Right lobe of liver (tissue), 6 donors: ENCODE data around the gene HDAC4. TPM values are rescaled to one million over a fixed set of nuclear protein-coding genes. Genes with fewer than 3 reads are reported as not detected.

Experiments used
- ATAC-seq, 4 donors: fragments of 200-7000 bp; cut with Tn5 transposase; one replicate each; pipeline ENCODE4 v1.9.1; 2020; ENCODE audit warnings: mild to moderate bottlenecking in 4 of 4, moderate library complexity in 4 of 4
- DNase-seq, 3 donors: peaks; one replicate each; pipeline ENCODE4 v3.0.0-alpha.2; 2020
- H3K27ac ChIP-seq, 3 donors: fragments of 200-600 bp; one replicate each; pipeline ENCODE4 v1.8.0; 2022
- H3K27me3 ChIP-seq, 2 donors: fragments of 200-600 bp; one replicate each; pipeline ENCODE4 v1.8.0; 2022
- H3K36me3 ChIP-seq, 4 donors: fragments of 200-600 bp; sonication (generic) in 1 of 4; one replicate each; pipeline versions ENCODE4 v1.5.1 to v1.8.0; 2017 to 2022; ENCODE audit warnings: control low read depth in 1 of 4
- H3K4me1 ChIP-seq, 4 donors: fragments of 200-600 bp; sonication (generic) in 1 of 4; one replicate each; pipeline versions ENCODE4 v1.5.1 to v1.8.0; 2017 to 2022; ENCODE audit warnings: control low read depth in 1 of 4
- H3K4me3 ChIP-seq, 3 donors: fragments of 200-600 bp; one replicate each; pipeline ENCODE4 v1.8.0; 2022
- H3K9me3 ChIP-seq, 4 donors: fragments of 200-600 bp; sonication (generic) in 1 of 4; one replicate each; pipeline versions ENCODE4 v1.5.1 to v1.8.0; 2017 to 2022; ENCODE audit warnings: control low read depth in 1 of 4
- CTCF ChIP-seq, 4 donors: fragments of 200-600 bp in 3 of 4; fragments of 450-650 bp in 1 of 4; IDR thresholded peaks; one replicate each; pipeline versions ENCODE4 v1.5.1 to v1.8.0; 2016 to 2022; ENCODE audit warnings: antibody characterized with exemption in 4 of 4, mild to moderate bottlenecking in 2 of 4
- POLR2A ChIP-seq: fragments of 450-650 bp; IDR thresholded peaks from one replicate; pipeline ENCODE4 v1.6.1; 2017; ENCODE audit warnings: antibody characterized with exemption, mild to moderate bottlenecking
- WGBS: methylation state at CpG from one replicate; pipeline ENCODE4 v1.1.6; 2018; ENCODE audit warnings: low coverage, low lambda C conversion rate; ENCODE audit not compliant: insufficient coverage; ENCODE audit errors: missing lambda C conversion rate; 5-methylcytosine and 5-hydroxymethylcytosine counted together
- intact Hi-C, 2 donors: fragments of 100-400 bp; cut with DNase I; formaldehyde crosslinking; loops; one replicate each; pipeline versions ENCODE4 v1.11.2 to v1.14.1; 2022
- total RNA-seq, 6 experiments: library from RNA; depleted of rRNA in 2 of 6; stranded (reverse); fragments of >200 nt in 2 of 6; fragmentation: NEBNext Ultra II Directional in 3 of 6; extraction: Animal tissue kit (Norgen Biotek cat#: 25700) in 3 of 6; gene quantifications; one replicate each; pipeline versions ENCODE4 v1.1.0 to v1.2.4, GENCODE V29; 2016 to 2023
- donor health status: DM: no; HTN: yes; CAD: no.
- donor health status: DM: no; HTN: no; CAD: no.
- donor health status: DM: no; HTN: no; CAD: no.
- donor health status: DM: no; HTN: yes; CAD: no.
- donor health status: DM: no; HTN: yes; CAD: no.

The HDAC4 gene
- total RNA-seq, 6 experiments from 2014 or later = 8.9 to 22.4 (median 14.7) TPM

- no peaks in the 10 kb centered on the region for H3K27me3 ChIP-seq
- WGBS = 93% methylated on average over 7 of the region's 7 CpGs
- ATAC-seq (no peak), DNase-seq (no peak)
- intact Hi-C loops = no loop called here
- no peak overlapping the region for H3K27ac ChIP-seq
- no peaks in the 10 kb centered on the region for H3K9me3 ChIP-seq
- H3K4me3 ChIP-seq = no peak overlapping the region
- TF ChIP-seq POLR2A (no peak), CTCF (IDR thresholded peaks at IDR 0.05) (no peak)
- H3K36me3 ChIP-seq = no peaks in the 10 kb centered on the region
- no peaks in the 10 kb centered on the region for H3K4me1 ChIP-seq
Measured at GRCh38 chr2:239201884-239202283, 198.9 kb downstream of the HDAC4 start.

DNA sequence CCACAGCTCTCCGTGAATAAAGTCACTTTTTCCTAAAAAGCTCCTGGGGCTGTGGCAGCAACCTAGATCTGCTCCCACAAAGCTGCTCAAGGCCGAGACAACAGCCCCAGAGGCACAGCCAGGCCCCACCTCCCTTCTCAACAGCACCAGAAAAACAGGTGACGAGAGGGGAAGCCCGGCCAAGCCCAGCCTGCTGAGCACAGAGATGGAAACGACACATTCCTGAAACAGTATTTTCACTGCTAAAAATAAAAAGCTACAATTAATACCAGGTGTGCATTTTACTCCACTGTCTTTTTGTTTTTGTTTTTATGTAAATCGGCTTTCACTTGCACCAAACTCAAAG lies 199.3 kb downstream of the HDAC4 start:
- no peak for TF ChIP-seq CTCF (IDR thresholded peaks at IDR 0.05)
- DNase-seq (no peak), ATAC-seq (no peak)
- no peak overlapping the region for H3K4me3 ChIP-seq
- intact Hi-C loops = no loop called here
- no peaks in the 10 kb centered on the region for H3K9me3 ChIP-seq
- H3K36me3 ChIP-seq = no peaks in the 10 kb centered on the region
- no peaks in the 10 kb centered on the region for H3K27me3 ChIP-seq
- 84% methylated on average over 3 of the region's 6 CpGs for WGBS
- no peak overlapping the region for H3K27ac ChIP-seq
- no peaks in the 10 kb centered on the region for H3K4me1 ChIP-seq

GRCh38 chr2:239200646-239201530 lies 199.9 kb downstream of the HDAC4 start:
- Histone ChIP-seq H3K27ac (no peak overlapping the region), H3K9me3 (no peaks in the 10 kb centered on the region), H3K27me3 (no peaks in the 10 kb centered on the region), H3K36me3 (no peaks in the 10 kb centered on the region), H3K4me3 (no peak overlapping the region), H3K4me1 (no peaks in the 10 kb centered on the region)
- TF ChIP-seq CTCF (IDR thresholded peaks at IDR 0.05) (no peak), POLR2A (no peak)
- no peak for ATAC-seq
- peak in 1 of 3 donors; percentile 36 for DNase-seq
- intact Hi-C loops = no loop called here
- 94% methylated on average over 12 of the region's 20 CpGs for WGBS

DNA sequence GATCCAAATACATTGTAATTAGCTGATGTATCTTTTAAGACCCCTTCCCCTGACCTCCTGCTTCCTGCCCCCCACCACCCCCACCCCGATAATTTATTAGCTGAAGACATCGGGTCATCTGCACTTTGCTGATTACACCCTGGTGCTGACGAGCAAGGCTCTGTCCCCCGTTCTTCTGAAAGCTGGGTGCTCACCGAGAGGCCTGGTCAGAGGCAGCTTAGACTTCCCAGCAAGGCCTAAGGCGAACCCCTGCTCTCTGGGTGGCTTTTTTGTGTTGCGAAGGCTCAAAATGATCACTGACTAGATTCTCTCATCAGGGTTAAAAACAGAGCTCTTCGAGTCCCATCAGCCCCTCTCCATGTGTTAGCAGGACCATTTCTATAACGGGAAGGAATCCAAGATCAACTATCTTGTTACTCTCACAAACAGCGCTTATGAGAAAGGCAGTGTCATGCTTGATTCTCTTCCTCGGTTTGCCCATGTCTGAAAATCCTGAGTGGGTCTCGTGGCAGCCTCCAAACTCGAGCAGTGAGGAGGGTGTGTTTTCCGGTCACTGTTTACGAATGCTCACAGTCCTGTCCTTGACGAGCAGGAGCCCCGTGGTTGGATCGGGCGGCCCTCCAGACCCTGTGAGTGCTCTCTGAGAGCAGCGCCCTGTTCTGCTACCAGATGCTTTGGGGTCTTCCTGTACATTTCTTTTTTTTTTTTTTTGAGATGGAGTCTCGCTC lies 201.6 kb downstream of the HDAC4 start:
- WGBS = 84% methylated on average over 14 of the region's 21 CpGs
- ATAC-seq = peak in 3 of 4 donors; percentile 17 to 38 (median 35)
- Histone ChIP-seq H3K9me3 (no peaks in the 10 kb centered on the region), H3K4me3 (no peak overlapping the region), H3K27me3 (no peaks in the 10 kb centered on the region), H3K27ac (no peak overlapping the region), H3K4me1 (no peaks in the 10 kb centered on the region), H3K36me3 (no peaks in the 10 kb centered on the region)
- peak in 1 of 3 donors; percentile 18 for DNase-seq
- no peak for TF ChIP-seq POLR2A
- TF ChIP-seq CTCF (IDR thresholded peaks at IDR 0.05) = no peak
- intact Hi-C loops = no loop called here
